Lower leg skin (tissue), 3 donors: ENCODE results near the gene KIF13A.

ENCODE experiments used
- CTCF ChIP-seq, 3 donors: fragments of 450-650 bp; IDR thresholded peaks; one replicate each; pipeline ENCODE4 v1.5.1; 2016; ENCODE audit warnings: antibody characterized with exemption in 3 of 3, mild to moderate bottlenecking in 3 of 3, moderate library complexity in 2 of 3
- POLR2A ChIP-seq, 2 donors: fragments of 450-650 bp; IDR thresholded peaks; one replicate each; pipeline ENCODE4 v1.6.1; 2016 to 2017; ENCODE audit warnings: antibody characterized with exemption in 2 of 2, mild to moderate bottlenecking in 1 of 2, moderate library complexity in 1 of 2

DNA sequence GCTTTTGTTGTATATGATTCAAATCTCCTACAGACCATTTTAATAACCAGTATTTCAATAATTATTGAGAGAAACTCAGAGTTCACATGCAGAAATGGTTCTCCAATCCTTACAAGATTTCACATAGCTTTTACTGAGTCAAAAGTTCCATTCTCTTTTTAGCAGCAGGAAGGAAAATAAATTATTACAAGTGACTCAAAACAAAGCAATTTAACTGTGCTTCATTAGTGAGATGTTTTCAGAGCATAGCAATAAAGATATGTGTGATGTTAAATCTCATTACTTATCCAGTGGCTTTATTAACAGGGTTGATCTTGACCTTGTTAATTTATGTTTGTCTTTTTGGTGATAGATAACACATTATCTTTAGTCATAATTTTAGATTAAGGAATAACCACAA, 22.0 kb downstream of the KIF13A start:
- TF ChIP-seq POLR2A (IDR thresholded peaks at IDR 0.05) (no peak), CTCF (IDR thresholded peaks at IDR 0.05) (no peak)
